ENCODE data around the gene PIPOX. TPM values are rescaled to one million over a fixed set of nuclear protein-coding genes. Genes with fewer than 3 reads are reported as not detected.
A peak's percentile ranks its signal among the peaks of the same experiment; 100 is the strongest.
"Not testable (repeated sequence)": the region's sequence is repeated elsewhere in the genome, so short reads cannot be mapped to it uniquely, and the experiment has no call there.

PIPOX gene
- total RNA-seq, 4 donors from 2014 or later = 0.58 to 1.7 (median 0.93) TPM; not detected in 1

DNA sequence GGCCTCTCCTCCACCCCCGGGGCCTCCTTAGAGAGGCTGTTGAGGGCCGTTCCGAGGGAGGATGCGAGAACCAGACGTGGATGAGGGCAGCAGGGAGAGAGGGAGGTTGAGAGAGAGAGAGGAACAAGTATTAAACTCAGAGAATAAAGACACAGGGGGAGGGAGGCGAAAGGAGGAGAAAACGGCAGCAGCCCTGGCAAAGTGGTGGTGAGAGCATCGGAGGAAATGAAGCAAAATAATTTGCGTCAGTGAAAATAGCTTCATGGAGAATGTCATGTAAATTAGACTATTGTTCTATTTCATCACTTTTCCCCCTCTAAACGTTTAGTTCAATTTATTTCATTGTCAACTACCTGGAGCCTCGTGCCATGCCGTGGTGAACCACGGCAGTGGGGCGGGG is 38.0 kb downstream of the PIPOX start:
- Histone ChIP-seq H3K27ac (no peak overlapping the region), H3K4me1 (peaks cover 0 to 3% of the 10 kb centered on the region in 2 donors), H3K9me3 (no peaks in the 10 kb centered on the region), H3K27me3 (no peaks in the 10 kb centered on the region), H3K36me3 (peaks cover 20 to 28% of the 10 kb centered on the region in 2 donors), H3K4me3 (replicated peaks in 1 of 3) (no peak overlapping the region)
- no peak for TF ChIP-seq POLR2A (IDR thresholded peaks at IDR 0.05)
- TF ChIP-seq, protein P1, sequence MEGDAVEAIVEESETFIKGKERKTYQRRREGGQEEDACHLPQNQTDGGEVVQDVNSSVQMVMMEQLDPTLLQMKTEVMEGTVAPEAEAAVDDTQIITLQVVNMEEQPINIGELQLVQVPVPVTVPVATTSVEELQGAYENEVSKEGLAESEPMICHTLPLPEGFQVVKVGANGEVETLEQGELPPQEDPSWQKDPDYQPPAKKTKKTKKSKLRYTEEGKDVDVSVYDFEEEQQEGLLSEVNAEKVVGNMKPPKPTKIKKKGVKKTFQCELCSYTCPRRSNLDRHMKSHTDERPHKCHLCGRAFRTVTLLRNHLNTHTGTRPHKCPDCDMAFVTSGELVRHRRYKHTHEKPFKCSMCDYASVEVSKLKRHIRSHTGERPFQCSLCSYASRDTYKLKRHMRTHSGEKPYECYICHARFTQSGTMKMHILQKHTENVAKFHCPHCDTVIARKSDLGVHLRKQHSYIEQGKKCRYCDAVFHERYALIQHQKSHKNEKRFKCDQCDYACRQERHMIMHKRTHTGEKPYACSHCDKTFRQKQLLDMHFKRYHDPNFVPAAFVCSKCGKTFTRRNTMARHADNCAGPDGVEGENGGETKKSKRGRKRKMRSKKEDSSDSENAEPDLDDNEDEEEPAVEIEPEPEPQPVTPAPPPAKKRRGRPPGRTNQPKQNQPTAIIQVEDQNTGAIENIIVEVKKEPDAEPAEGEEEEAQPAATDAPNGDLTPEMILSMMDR (IDR thresholded peaks at IDR 0.05) = no peak
- WGBS, 2 donors = 87 to 90% methylated on average over 14 of the region's 14 CpGs
- intact Hi-C loops (cut with DNase I) = no loop called here
- no peak for DNase-seq

DNA sequence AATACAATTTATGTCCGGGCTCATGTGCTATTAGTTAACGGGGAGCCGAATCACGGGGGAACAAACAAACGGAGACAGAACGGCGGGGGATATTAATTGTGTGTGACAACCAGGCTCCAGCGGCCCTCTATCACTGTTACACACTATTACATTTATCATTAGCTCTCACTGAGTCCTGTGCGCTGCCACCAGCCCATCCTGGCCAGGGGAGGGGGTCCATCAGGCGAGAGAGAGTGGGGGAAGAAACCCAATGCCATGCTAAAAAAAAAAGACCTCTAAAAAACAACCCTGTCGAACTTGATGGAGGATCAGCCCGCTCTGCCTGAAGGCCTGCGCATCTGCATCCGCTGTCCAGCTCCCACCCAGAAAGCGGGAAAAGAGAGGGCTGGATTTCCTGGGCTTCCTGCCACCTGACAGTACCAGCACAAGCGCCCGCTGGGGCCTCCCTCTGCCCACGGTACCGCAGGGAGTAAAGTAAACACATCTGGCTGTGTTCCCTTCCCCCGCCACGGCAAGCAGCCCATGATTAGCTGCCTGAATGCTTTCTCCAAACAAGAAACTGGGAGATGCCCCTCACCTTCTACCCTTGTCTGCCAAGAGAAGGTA is 41.7 kb downstream of the PIPOX start:
- TF ChIP-seq POLR2A (IDR thresholded peaks at IDR 0.05) = no peak
- TF ChIP-seq, protein P1 (IDR thresholded peaks at IDR 0.05) = no peak
- Histone ChIP-seq H3K9me3 (no peaks in the 10 kb centered on the region), H3K4me1 (no peaks in the 10 kb centered on the region), H3K27me3 (no peaks in the 10 kb centered on the region), H3K4me3 (replicated peaks in 1 of 3) (no peak overlapping the region), H3K36me3 (peaks cover 32 to 43% of the 10 kb centered on the region in 2 donors), H3K27ac (no peak overlapping the region)
- WGBS, 2 donors = 81% methylated on average over 21 of the region's 21 CpGs
- peak; percentile 15 to 30 for DNase-seq
- intact Hi-C loops (cut with DNase I) = no loop called here

DNA sequence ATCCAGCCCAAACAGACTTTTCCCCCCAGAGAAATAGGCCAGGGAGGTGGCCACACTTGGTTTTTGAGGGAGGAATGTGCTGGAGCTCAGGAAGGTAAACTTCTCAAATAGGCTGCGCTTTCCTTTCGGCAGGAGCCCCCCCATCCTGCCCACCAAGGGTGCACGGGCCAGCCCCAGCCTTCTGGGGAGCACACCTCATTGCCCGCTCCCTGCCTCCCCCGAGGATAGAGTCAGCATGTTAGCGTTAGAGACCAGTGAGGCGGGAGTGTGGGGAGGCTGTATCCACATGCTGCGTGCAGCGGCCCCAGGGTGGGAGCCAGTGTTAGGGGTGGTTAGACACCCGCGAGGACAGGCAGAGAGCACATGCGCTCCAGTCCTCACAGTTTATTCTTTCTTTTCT is 42.3 kb downstream of the PIPOX start:
- 81 to 84% methylated on average over 10 to 12 of the region's 12 CpGs for WGBS, 2 donors
- Histone ChIP-seq H3K27me3 (no peaks in the 10 kb centered on the region), H3K36me3 (peaks cover 36 to 44% of the 10 kb centered on the region in 2 donors), H3K4me3 (replicated peaks in 1 of 3) (no peak overlapping the region), H3K4me1 (no peaks in the 10 kb centered on the region), H3K27ac (no peak overlapping the region), H3K9me3 (no peaks in the 10 kb centered on the region)
- intact Hi-C loops (cut with DNase I) = no loop called here
- no peak for TF ChIP-seq POLR2A (IDR thresholded peaks at IDR 0.05)
- TF ChIP-seq, protein P1 (IDR thresholded peaks at IDR 0.05) = no peak
- no peak for DNase-seq

DNA sequence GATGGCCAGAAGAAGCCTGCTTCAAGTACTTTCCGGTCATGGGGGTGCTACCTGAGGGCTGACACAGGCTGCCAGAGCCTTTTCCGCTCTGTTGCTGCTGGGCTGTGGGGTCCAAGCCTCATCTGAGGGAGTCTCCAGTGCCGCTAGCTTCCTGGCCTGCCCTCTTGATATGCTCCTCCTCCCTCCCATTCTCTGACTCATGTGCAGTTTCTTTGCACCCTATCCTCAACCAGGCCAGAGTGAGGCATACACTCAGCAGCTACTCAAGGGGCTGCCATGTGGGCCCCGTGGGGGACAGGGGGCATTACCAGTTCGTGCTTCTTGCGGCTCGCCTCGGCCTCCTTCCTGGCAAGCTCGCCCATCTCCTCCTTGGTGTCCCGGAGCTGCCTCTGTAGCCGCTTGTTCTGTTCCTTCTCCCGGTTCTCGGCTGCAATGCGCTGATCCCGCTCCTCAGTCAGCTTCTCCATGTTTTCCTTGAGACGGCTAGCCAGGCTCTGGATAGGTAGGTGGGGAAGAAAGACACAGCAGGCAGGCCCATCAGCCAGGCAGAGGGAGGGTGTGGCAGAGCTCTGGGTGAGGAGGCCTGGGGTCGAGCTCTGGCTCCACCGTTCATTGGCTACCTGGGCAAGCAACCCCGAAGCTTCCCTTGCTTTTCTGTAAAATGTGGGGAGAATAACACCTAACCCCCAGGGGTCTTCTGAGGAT is 43.8 kb downstream of the PIPOX start:
- Histone ChIP-seq H3K4me1 (no peaks in the 10 kb centered on the region), H3K4me3 (replicated peaks in 1 of 3) (no peak overlapping the region), H3K9me3 (no peaks in the 10 kb centered on the region), H3K36me3 (peaks cover 39 to 48% of the 10 kb centered on the region in 2 donors), H3K27me3 (no peaks in the 10 kb centered on the region), H3K27ac (no peak overlapping the region)
- TF ChIP-seq, protein P1 (IDR thresholded peaks at IDR 0.05) = no peak
- no peak for TF ChIP-seq POLR2A (IDR thresholded peaks at IDR 0.05)
- intact Hi-C loops (cut with DNase I) = no loop called here
- no peak for DNase-seq
- 90% methylated on average over 19 of the region's 19 CpGs for WGBS, 2 donors

DNA sequence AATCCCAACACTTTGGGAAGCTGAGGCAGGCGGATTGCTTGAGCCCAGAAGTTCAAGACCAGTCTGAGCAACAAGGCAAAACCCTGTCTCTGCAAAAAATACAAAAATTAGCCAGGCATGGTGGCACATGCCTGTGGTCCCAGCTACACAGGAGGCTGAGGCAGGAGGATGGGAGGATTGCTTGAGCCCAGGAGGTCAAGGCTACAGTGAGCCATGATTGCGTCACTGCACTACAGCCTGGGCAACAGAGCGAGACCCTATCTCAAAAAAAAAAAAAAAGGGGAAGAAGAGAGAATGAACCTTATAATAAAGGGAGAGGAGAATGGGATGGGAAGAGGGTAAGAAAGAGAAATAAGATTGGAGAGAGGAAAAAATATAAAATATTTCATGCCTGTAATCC is 45.8 kb downstream of the PIPOX start:
- H3K27me3 ChIP-seq; H3K27ac ChIP-seq; intact Hi-C loops (cut with DNase I); H3K4me3 ChIP-seq (replicated peaks in 1 of 3); DNase-seq; H3K4me1 ChIP-seq; H3K9me3 ChIP-seq: not testable (repeated sequence)
- 94 to 96% methylated on average over 3 of the region's 3 CpGs for WGBS, 2 donors
- H3K36me3 ChIP-seq = peaks cover 52 to 53% of the 10 kb centered on the region in 2 donors
